Myocyte (in vitro differentiated cells): ENCODE results near the gene EIF2A. TPM values are rescaled to one million over a fixed set of nuclear protein-coding genes. Genes with fewer than 3 reads are reported as not detected.
A peak's percentile ranks its signal among the peaks of the same experiment; 100 is the strongest.
"Not testable (repeated sequence)": the region's sequence is repeated elsewhere in the genome, so short reads cannot be mapped to it uniquely, and the experiment has no call there.

Experiments used
- DNase-seq: peaks from one replicate; pipeline ENCODE4 v3.0.0-alpha.2; 2012; ENCODE audit warnings: low read depth
- total RNA-seq: library from RNA; depleted of rRNA; stranded (reverse); fragments of >200 nt; gene quantifications from 2 replicates; pipeline ENCODE4 v1.2.3, GENCODE V29; 2014

Gene EIF2A
- total RNA-seq, 1 donor from 2014 or later, result 179 TPM

DNA sequence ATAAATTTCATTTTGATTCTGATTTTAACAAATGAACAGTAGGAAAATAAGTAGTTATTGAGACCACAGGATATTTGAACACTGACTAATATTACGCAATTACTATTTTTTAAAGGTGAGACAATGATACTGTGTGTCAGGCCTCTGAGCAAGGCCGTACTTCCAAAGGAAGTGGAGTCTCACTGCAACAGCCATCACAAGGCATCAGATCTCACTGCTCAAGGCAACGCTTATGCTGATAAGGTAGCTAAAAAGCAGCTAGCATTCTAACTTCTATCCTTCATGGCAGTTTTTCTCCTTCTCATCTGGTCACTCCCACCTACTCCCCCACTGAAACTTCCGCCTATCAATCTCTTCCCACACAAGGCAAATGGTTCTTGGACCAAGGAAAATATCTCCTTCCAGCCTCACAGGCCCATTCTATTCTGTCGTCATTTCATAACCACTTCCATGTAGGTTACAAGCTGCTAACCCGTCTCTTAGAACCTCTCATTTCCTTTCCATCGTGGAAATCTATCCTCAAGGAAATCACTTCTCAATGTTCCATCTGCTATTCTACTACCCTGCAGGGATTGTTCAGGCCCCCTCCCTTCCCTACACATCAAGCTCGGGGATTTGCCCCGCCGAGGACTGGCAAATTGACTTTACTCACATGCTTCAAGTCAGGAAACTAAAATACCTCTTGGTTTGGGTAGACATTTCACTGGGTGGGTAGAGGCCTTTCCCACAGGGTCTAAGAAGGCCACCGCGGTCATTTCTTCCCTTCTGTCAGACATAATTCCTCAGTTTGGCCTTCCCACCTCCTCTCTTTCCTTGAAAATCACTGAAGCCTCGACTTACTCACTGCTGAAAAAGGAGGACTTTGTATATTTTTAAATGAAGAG, 54.3 kb downstream of the EIF2A start:
- DNase-seq, result not testable (repeated sequence)

GRCh38 chr3:150602426-150603152, 56.0 kb downstream of the EIF2A start:
- no peak for DNase-seq

DNA sequence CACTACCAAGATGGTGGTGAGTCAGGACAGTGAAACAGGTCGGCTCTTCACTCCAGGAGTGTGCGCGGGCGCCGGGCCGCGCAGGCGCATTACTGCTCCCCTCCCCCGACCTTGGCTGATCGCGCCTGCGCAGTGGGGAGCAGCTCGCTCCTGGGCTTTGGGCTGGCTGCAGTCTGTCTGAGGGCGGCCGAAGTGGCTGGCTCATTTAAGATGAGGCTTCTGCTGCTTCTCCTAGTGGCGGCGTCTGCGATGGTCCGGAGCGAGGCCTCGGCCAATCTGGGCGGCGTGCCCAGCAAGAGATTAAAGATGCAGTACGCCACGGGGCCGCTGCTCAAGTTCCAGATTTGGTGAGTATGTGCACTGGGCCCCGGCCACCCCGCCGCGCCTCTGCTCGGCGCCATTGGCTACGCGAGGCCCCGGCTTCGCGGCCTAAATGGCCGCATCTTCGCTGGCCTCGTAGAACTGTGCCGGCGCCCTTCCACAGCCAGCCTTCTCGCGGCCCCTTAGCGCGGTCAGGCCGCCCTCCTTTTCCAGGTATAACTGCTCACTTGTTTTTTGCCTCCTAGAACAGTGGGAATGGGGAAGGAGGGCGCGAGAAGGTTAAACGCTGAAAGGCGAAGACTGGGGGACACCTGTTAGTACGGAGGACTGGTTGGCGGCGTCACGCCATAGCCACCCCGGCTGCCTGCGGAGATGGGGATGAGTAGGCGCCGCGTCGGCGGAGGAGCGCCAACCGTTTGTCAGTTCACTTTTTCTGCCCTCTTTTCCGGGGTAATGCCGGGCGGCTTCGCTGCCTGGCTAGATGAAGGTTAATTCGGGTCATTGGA, 56.8 kb downstream of the EIF2A start, which contains the start of gene SELENOT:
Gene SELENOT, plus strand, starts transcription at position 169 of the 827 bp plus-strand sequence. Its CDS starts 42 bp downstream, at position 211.
- DNase-seq, result peak; percentile 96

GRCh38 chr3:150603980-150604319, 57.4 kb downstream of the EIF2A start:
- no peak for DNase-seq

DNA sequence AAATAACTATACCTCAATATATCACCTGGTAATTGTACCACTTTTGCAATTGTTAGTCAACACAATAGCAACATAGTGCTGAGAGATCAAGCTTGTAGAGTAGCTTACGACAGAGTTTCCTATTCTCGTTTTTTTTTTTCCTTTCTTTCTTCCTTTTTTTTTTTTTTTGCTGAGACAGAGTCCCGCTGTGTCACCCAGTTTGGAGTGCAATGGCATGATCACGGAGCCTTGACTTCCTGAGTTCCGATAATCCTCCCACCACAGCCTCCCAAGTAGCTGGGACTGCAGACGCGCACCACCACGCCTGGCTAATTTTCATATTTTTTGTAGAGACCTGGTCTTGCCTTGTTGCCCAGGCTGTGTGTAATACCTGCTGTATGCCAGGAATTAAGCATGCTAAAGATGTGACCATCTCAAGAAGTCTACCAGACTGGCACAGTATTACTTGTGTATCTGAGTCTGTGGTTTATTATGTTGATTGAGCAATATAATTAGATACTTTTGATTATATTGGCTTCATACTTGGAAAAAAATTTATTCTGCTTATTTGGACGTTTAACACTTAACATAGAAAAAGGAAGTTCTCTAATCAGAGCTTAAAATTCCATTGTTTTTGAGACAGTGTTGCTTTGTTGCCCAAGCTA, 59.5 kb downstream of the EIF2A start:
- no peak for DNase-seq

GRCh38 chr3:150607267-150608065, 60.9 kb downstream of the EIF2A start:
- DNase-seq, result no peak

GRCh38 chr3:150609988-150610387, 63.4 kb downstream of the EIF2A start:
- DNase-seq, result no peak

- DNase-seq, result no peak
These were observed 64.2 kb downstream of the EIF2A start for GRCh38 chr3:150610785-150611184.

GRCh38 chr3:150611666-150612065, 65.1 kb downstream of the EIF2A start:
- DNase-seq, result no peak

- DNase-seq, result no peak
These were observed 65.9 kb downstream of the EIF2A start for GRCh38 chr3:150612494-150612893.

- no peak for DNase-seq
These were observed 66.4 kb downstream of the EIF2A start for GRCh38 chr3:150613034-150613433.

DNA sequence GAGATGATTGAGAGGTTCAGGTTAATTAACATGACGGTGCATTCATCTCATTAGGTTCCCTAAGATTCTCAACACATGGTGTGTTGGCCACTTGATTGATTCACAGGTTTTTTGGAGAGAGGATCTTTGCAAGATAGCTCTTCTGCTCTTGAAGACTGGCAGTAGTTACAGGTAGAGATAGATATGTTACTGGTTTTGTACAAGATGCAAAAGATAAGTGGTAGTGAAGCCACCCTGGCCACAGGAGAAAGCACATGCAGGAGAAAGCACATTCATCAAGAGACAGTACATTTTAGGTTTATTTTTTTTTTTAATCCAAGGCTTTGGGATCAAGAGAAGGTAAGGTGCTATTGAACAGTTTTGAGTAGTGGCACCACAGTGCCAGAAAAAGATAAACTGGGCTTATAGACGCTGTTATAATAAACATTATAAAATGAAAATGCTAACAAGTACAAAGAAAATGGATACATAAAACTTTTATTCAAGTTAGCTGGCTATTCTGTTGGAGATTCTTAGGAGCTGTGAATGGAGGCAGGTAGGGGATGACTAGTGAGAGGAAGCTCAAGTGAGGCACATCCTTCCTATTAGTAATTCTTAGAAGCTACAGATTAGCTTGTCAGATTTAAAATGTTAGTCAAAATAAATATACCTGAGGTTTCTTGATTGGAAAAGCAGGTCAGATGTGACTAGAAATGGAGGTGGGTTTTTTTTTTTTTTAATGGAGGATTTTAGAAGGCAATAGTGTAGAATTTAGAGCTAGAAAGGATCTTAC, 67.3 kb downstream of the EIF2A start:
- no peak for DNase-seq

- DNase-seq, result no peak
These were observed 73.6 kb downstream of the EIF2A start for GRCh38 chr3:150620002-150620689.

DNA sequence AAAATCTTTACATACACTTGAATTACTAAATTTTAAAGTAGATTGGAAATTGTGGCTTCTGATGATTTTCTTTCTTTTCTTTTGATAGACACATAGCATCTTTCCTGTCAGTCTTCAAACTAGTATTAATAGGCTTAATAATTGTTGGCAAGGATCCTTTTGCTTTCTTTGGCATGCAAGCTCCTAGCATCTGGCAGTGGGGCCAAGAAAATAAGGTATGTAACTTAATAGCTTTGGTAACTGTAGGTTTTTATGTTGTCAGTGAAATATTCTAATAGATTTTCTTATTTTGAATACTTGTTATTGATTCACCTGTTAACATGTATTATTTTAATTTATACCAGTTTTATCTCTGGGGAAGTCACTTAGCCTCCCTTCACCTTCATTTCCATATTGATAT, 76.4 kb downstream of the EIF2A start:
- not testable (repeated sequence) for DNase-seq

- DNase-seq, result no peak
These were observed 77.4 kb downstream of the EIF2A start for GRCh38 chr3:150623945-150624344.

DNA sequence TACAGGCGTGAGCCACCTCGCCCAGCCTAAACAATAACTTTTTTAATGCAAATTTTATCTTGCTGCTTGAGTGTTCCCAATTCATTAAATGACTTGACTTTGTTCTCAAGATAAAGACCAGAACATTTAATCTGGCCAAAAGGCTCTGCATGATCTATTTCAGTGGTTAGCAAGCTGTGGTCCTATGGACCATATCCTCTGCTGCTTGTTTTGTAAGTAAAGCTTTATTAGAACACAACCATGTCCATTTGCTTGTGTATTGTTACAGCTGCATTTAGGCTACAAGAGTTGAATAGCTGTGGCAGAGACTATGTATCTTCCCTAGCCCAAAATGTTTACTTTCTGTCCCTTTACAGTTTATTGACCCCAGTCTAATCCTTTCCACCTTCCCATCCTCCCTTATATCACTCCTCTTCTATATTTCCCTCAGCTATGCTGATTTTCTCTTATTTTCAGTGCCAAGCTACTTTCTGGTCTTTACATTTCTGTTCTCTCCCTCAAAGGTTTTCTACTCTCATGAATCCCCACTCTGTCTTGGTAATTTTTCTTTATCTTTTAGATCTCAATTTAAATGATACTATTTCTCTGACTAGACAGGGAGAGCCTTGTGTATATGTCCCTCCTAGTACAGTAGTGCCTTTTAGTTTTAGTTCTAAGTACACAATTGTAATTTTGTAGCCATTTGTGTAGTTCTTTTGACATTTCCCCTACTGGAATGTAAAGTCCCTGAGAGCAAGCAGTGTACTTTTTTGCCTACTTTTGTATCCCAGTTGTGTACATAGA, 79.8 kb downstream of the EIF2A start:
- DNase-seq, result no peak

GRCh38 chr3:150627557-150627956, 81.0 kb downstream of the EIF2A start:
- DNase-seq, result peak; percentile 71
